ENCODE data around the gene ROBO2. TPM values are rescaled to one million over a fixed set of nuclear protein-coding genes. Genes with fewer than 3 reads are reported as not detected.

The ROBO2 gene
- total and polyA plus RNA-seq, 4 experiments from 2014 or later = not detected

- ChIA-PET CTCF (ENCODE audit: partially characterized antibody) (no interaction called here), POLR2A (ENCODE audit: partially characterized antibody) (no interaction called here)
- H3K9me3 Mint-ChIP-seq = peaks cover 0 to 23% (median 9%) of the 10 kb centered on the region in 8 donors
- Histone ChIP-seq H3K9me3 (ENCODE audit: control insufficient read depth in 1 of 2, low read length in 2 of 2) (no peaks in the 10 kb centered on the region), H3K27ac (ENCODE audit: low read depth, low read length) (no peak overlapping the region), H3K4me3 (ENCODE audit: low read length in 2 of 2) (no peak overlapping the region), H3K4me1 (ENCODE audit: insufficient read depth, low read length) (no peaks in the 10 kb centered on the region), H3K27me3 (ENCODE audit: insufficient read depth, low read length) (no peaks in the 10 kb centered on the region), H3K36me3 (ENCODE audit: insufficient read depth, low read length) (no peaks in the 10 kb centered on the region)
- no peaks in the 10 kb centered on the region for H3K36me3 Mint-ChIP-seq
- no peak overlapping the region for H3K27ac Mint-ChIP-seq
- intact Hi-C loops (cut with micrococcal nuclease) = no loop called here
- H3K4me3 Mint-ChIP-seq = no peak overlapping the region
- no peak for DNase-seq
- no peaks in the 10 kb centered on the region for H3K27me3 Mint-ChIP-seq
- no peaks in the 10 kb centered on the region for H3K4me1 Mint-ChIP-seq
Measured at GRCh38 chr3:77147836-77148578, 108.1 kb downstream of the ROBO2 start.

- no peaks in the 10 kb centered on the region for H3K4me1 Mint-ChIP-seq
- no peaks in the 10 kb centered on the region for H3K27me3 ChIP-seq (ENCODE audit: insufficient read depth, low read length)
- peaks cover 0 to 20% (median 4%) of the 10 kb centered on the region in 8 donors for H3K9me3 Mint-ChIP-seq
- H3K4me1 ChIP-seq (ENCODE audit: insufficient read depth, low read length) = no peaks in the 10 kb centered on the region
- H3K9me3 ChIP-seq (ENCODE audit: control insufficient read depth in 1 of 2, low read length in 2 of 2) = no peaks in the 10 kb centered on the region
- no peak overlapping the region for H3K4me3 ChIP-seq (ENCODE audit: low read length in 2 of 2)
- H3K27me3 Mint-ChIP-seq = no peaks in the 10 kb centered on the region
- H3K36me3 ChIP-seq (ENCODE audit: insufficient read depth, low read length) = no peaks in the 10 kb centered on the region
- no peak for DNase-seq
- intact Hi-C loops (cut with micrococcal nuclease) = no loop called here
- ChIA-PET CTCF (ENCODE audit: partially characterized antibody) (no interaction called here), POLR2A (ENCODE audit: partially characterized antibody) (no interaction called here)
- H3K27ac ChIP-seq (ENCODE audit: low read depth, low read length) = no peak overlapping the region
- H3K27ac Mint-ChIP-seq = no peak overlapping the region
- H3K36me3 Mint-ChIP-seq = no peaks in the 10 kb centered on the region
- H3K4me3 Mint-ChIP-seq = no peak overlapping the region
Measured at GRCh38 chr3:77149382-77149781, 109.5 kb downstream of the ROBO2 start.

- no peak overlapping the region for H3K4me3 ChIP-seq (ENCODE audit: low read length in 2 of 2)
- no peak overlapping the region for H3K27ac Mint-ChIP-seq
- ChIA-PET CTCF (ENCODE audit: partially characterized antibody) (no interaction called here), POLR2A (ENCODE audit: partially characterized antibody) (no interaction called here)
- no peaks in the 10 kb centered on the region for H3K9me3 ChIP-seq (ENCODE audit: control insufficient read depth in 1 of 2, low read length in 2 of 2)
- H3K9me3 Mint-ChIP-seq = peaks cover 0 to 23% (median 4%) of the 10 kb centered on the region in 8 donors
- H3K36me3 ChIP-seq (ENCODE audit: insufficient read depth, low read length) = no peaks in the 10 kb centered on the region
- no peaks in the 10 kb centered on the region for H3K4me1 Mint-ChIP-seq
- no peaks in the 10 kb centered on the region for H3K27me3 Mint-ChIP-seq
- H3K4me1 ChIP-seq (ENCODE audit: insufficient read depth, low read length) = no peaks in the 10 kb centered on the region
- DNase-seq = no peak
- H3K27me3 ChIP-seq (ENCODE audit: insufficient read depth, low read length) = no peaks in the 10 kb centered on the region
- no peaks in the 10 kb centered on the region for H3K36me3 Mint-ChIP-seq
- no peak overlapping the region for H3K4me3 Mint-ChIP-seq
- no peak overlapping the region for H3K27ac ChIP-seq (ENCODE audit: low read depth, low read length)
- intact Hi-C loops (cut with micrococcal nuclease) = no loop called here
Measured at GRCh38 chr3:77150028-77150427, 110.1 kb downstream of the ROBO2 start.

- Mint-ChIP-seq H3K36me3 (no peaks in the 10 kb centered on the region), H3K27me3 (no peaks in the 10 kb centered on the region), H3K4me1 (no peaks in the 10 kb centered on the region), H3K27ac (no peak overlapping the region), H3K4me3 (no peak overlapping the region), H3K9me3 (peaks cover 0 to 25% (median 5%) of the 10 kb centered on the region in 8 donors)
- Histone ChIP-seq H3K4me3 (ENCODE audit: low read length in 2 of 2) (no peak overlapping the region), H3K27me3 (ENCODE audit: insufficient read depth, low read length) (no peaks in the 10 kb centered on the region), H3K9me3 (ENCODE audit: control insufficient read depth in 1 of 2, low read length in 2 of 2) (no peaks in the 10 kb centered on the region), H3K36me3 (ENCODE audit: insufficient read depth, low read length) (no peaks in the 10 kb centered on the region), H3K27ac (ENCODE audit: low read depth, low read length) (no peak overlapping the region), H3K4me1 (ENCODE audit: insufficient read depth, low read length) (no peaks in the 10 kb centered on the region)
- CTCF ChIA-PET (ENCODE audit: partially characterized antibody) = no interaction called here
- POLR2A ChIA-PET (ENCODE audit: partially characterized antibody) = no interaction called here
- no peak for DNase-seq
- intact Hi-C loops (cut with micrococcal nuclease) = no loop called here
Measured at GRCh38 chr3:77150759-77151158, 110.9 kb downstream of the ROBO2 start.

GRCh38 chr3:77158730-77159581, 119.1 kb downstream of the ROBO2 start:
- Mint-ChIP-seq H3K27me3 (no peaks in the 10 kb centered on the region), H3K4me3 (no peak overlapping the region), H3K27ac (no peak overlapping the region), H3K36me3 (no peaks in the 10 kb centered on the region), H3K4me1 (no peaks in the 10 kb centered on the region), H3K9me3 (peaks cover 0 to 16% (median 4%) of the 10 kb centered on the region in 8 donors)
- Histone ChIP-seq H3K9me3 (ENCODE audit: control insufficient read depth in 1 of 2, low read length in 2 of 2) (no peaks in the 10 kb centered on the region), H3K27me3 (ENCODE audit: insufficient read depth, low read length) (no peaks in the 10 kb centered on the region), H3K36me3 (ENCODE audit: insufficient read depth, low read length) (no peaks in the 10 kb centered on the region), H3K4me3 (ENCODE audit: low read length in 2 of 2) (no peak overlapping the region), H3K4me1 (ENCODE audit: insufficient read depth, low read length) (no peaks in the 10 kb centered on the region), H3K27ac (ENCODE audit: low read depth, low read length) (no peak overlapping the region)
- ChIA-PET CTCF (ENCODE audit: partially characterized antibody) (no interaction called here), POLR2A (ENCODE audit: partially characterized antibody) (no interaction called here)
- intact Hi-C loops (cut with micrococcal nuclease) = no loop called here
- DNase-seq = no peak

GRCh38 chr3:77160931-77161497, 121.1 kb downstream of the ROBO2 start:
- H3K27me3 ChIP-seq (ENCODE audit: insufficient read depth, low read length) = no peaks in the 10 kb centered on the region
- Mint-ChIP-seq H3K4me1 (no peaks in the 10 kb centered on the region), H3K9me3 (peaks cover 0 to 18% (median 5%) of the 10 kb centered on the region in 8 donors), H3K27ac (no peak overlapping the region), H3K36me3 (no peaks in the 10 kb centered on the region), H3K27me3 (no peaks in the 10 kb centered on the region), H3K4me3 (no peak overlapping the region)
- no peak overlapping the region for H3K27ac ChIP-seq (ENCODE audit: low read depth, low read length)
- no peaks in the 10 kb centered on the region for H3K36me3 ChIP-seq (ENCODE audit: insufficient read depth, low read length)
- no peaks in the 10 kb centered on the region for H3K4me1 ChIP-seq (ENCODE audit: insufficient read depth, low read length)
- no peak for DNase-seq
- H3K4me3 ChIP-seq (ENCODE audit: low read length in 2 of 2) = no peak overlapping the region
- ChIA-PET POLR2A (ENCODE audit: partially characterized antibody) (no interaction called here), CTCF (ENCODE audit: partially characterized antibody) (no interaction called here)
- no peaks in the 10 kb centered on the region for H3K9me3 ChIP-seq (ENCODE audit: control insufficient read depth in 1 of 2, low read length in 2 of 2)
- intact Hi-C loops (cut with micrococcal nuclease) = no loop called here

- CTCF ChIA-PET (ENCODE audit: partially characterized antibody) = no interaction called here
- Mint-ChIP-seq H3K4me3 (no peak overlapping the region), H3K9me3 (peaks cover 0 to 13% (median 6%) of the 10 kb centered on the region in 8 donors), H3K4me1 (no peaks in the 10 kb centered on the region), H3K36me3 (no peaks in the 10 kb centered on the region), H3K27me3 (no peaks in the 10 kb centered on the region), H3K27ac (no peak overlapping the region)
- intact Hi-C loops (cut with micrococcal nuclease) = no loop called here
- H3K27ac ChIP-seq (ENCODE audit: low read depth, low read length) = no peak overlapping the region
- DNase-seq = no peak
- POLR2A ChIA-PET (ENCODE audit: partially characterized antibody) = no interaction called here
- no peak overlapping the region for H3K4me3 ChIP-seq (ENCODE audit: low read length in 2 of 2)
- H3K9me3 ChIP-seq (ENCODE audit: control insufficient read depth in 1 of 2, low read length in 2 of 2) = no peaks in the 10 kb centered on the region
- no peaks in the 10 kb centered on the region for H3K4me1 ChIP-seq (ENCODE audit: insufficient read depth, low read length)
- no peaks in the 10 kb centered on the region for H3K36me3 ChIP-seq (ENCODE audit: insufficient read depth, low read length)
- no peaks in the 10 kb centered on the region for H3K27me3 ChIP-seq (ENCODE audit: insufficient read depth, low read length)
Measured at GRCh38 chr3:77169823-77170222, 129.9 kb downstream of the ROBO2 start.

Data from CD4-positive, alpha-beta memory T cell (primary cell).